Tibial nerve (tissue), 4 donors: ENCODE measurements around the gene CDH22. TPM values are rescaled to one million over a fixed set of nuclear protein-coding genes. Genes with fewer than 3 reads are reported as not detected.

Experiments used
- DNase-seq, 2 donors: peaks; one replicate each; pipeline ENCODE4 v3.0.0-alpha.2; 2019; ENCODE audit warnings: low spot score in 2 of 2
- H3K27ac ChIP-seq, 4 donors: fragments of 200-600 bp; sonication (generic) in 3 of 4; one replicate each; pipeline ENCODE4 v1.5.1; 2017 to 2019; ENCODE audit warnings: mild to moderate bottlenecking in 1 of 4
- H3K27me3 ChIP-seq, 2 donors: fragments of 200-600 bp; sonication (generic) in 1 of 2; one replicate each; pipeline versions ENCODE4 v1.5.1 to v1.6.0; 2017 to 2019
- H3K36me3 ChIP-seq, 3 donors: fragments of 200-600 bp; sonication (generic); one replicate each; pipeline ENCODE4 v1.5.1; 2018 to 2019
- H3K4me1 ChIP-seq, 4 donors: fragments of 200-600 bp; sonication (generic) in 3 of 4; one replicate each; pipeline ENCODE4 v1.5.1; 2017 to 2019
- H3K4me3 ChIP-seq, 4 donors: fragments of 200-600 bp; sonication (generic) in 3 of 4; one replicate each; pipeline ENCODE4 v1.5.1; 2017 to 2019; ENCODE audit warnings: mild to moderate bottlenecking in 1 of 4, moderate library complexity in 1 of 4
- H3K9me3 ChIP-seq, 4 donors: fragments of 200-600 bp; sonication (generic) in 3 of 4; one replicate each; pipeline ENCODE4 v1.5.1; 2017 to 2019
- CTCF ChIP-seq, 5 experiments: fragments of 200-600 bp in 3 of 5; fragments of 450-650 bp in 2 of 5; sonication (generic) in 3 of 5; IDR thresholded peaks; one replicate each; pipeline ENCODE4 v1.5.1; 2016 to 2019; ENCODE audit warnings: antibody characterized with exemption in 5 of 5, mild to moderate bottlenecking in 3 of 5, moderate library complexity in 2 of 5
- EP300 ChIP-seq, 2 donors: sonication (generic); formaldehyde crosslinking; IDR thresholded peaks; one replicate each; pipeline ENCODE4 v1.6.1; 2017; ENCODE audit warnings: antibody characterized with exemption in 2 of 2, mild to moderate bottlenecking in 1 of 2
- POLR2A ChIP-seq, 2 donors: fragments of 450-650 bp; IDR thresholded peaks; one replicate each; pipeline ENCODE4 v1.6.1; 2017; ENCODE audit warnings: antibody characterized with exemption in 2 of 2, mild to moderate bottlenecking in 2 of 2, moderate library complexity in 2 of 2
- WGBS, 2 donors: methylation state at CpG; one replicate each; pipeline ENCODE4 v1.1.5; 2018; 5-methylcytosine and 5-hydroxymethylcytosine counted together
- total RNA-seq, 4 donors: library from RNA; depleted of rRNA; stranded (reverse); fragments of >200 nt; gene quantifications; one replicate each; pipeline ENCODE4 v1.1.0, GENCODE V29; 2016

Gene CDH22
- total RNA-seq, 4 donors from 2014 or later: 0.20 to 1.0 (median 0.60) TPM; not detected in 1

- WGBS, 2 donors: 73 to 79% methylated on average over 3 of the region's 3 CpGs
- H3K36me3 ChIP-seq: no peaks in the 10 kb centered on the region
- no peaks in the 10 kb centered on the region for H3K4me1 ChIP-seq
- TF ChIP-seq CTCF (IDR thresholded peaks at IDR 0.05) (no peak), EP300 (IDR thresholded peaks at IDR 0.05) (no peak), POLR2A (IDR thresholded peaks at IDR 0.05) (no peak)
- no peaks in the 10 kb centered on the region for H3K9me3 ChIP-seq
- H3K27ac ChIP-seq: no peak overlapping the region
- H3K27me3 ChIP-seq: peaks cover 0 to 40% of the 10 kb centered on the region in 2 donors
- no peak for DNase-seq
- no peak overlapping the region for H3K4me3 ChIP-seq
Measured at GRCh38 chr20:46285740-46286139, 22.6 kb downstream of the CDH22 start.

GRCh38 chr20:46285072-46285471 is 23.2 kb downstream of the CDH22 start:
- H3K27me3 ChIP-seq: peaks cover 0 to 40% of the 10 kb centered on the region in 2 donors
- H3K36me3 ChIP-seq: no peaks in the 10 kb centered on the region
- H3K27ac ChIP-seq: no peak overlapping the region
- no peaks in the 10 kb centered on the region for H3K9me3 ChIP-seq
- no peaks in the 10 kb centered on the region for H3K4me1 ChIP-seq
- no peak for DNase-seq
- TF ChIP-seq EP300 (IDR thresholded peaks at IDR 0.05): no peak
- TF ChIP-seq POLR2A (IDR thresholded peaks at IDR 0.05): no peak
- TF ChIP-seq CTCF (IDR thresholded peaks at IDR 0.05): no peak
- no peak overlapping the region for H3K4me3 ChIP-seq
- WGBS, 2 donors: 58 to 64% methylated on average over 8 of the region's 8 CpGs

- Histone ChIP-seq H3K27ac (no peak overlapping the region), H3K4me3 (no peak overlapping the region), H3K27me3 (peaks cover 0 to 44% of the 10 kb centered on the region in 2 donors), H3K36me3 (no peaks in the 10 kb centered on the region), H3K4me1 (no peaks in the 10 kb centered on the region), H3K9me3 (no peaks in the 10 kb centered on the region)
- TF ChIP-seq POLR2A (IDR thresholded peaks at IDR 0.05) (no peak), CTCF (IDR thresholded peaks at IDR 0.05) (no peak), EP300 (IDR thresholded peaks at IDR 0.05) (no peak)
- no peak for DNase-seq
- WGBS, 2 donors: 46 to 49% methylated on average over 6 to 7 of the region's 7 CpGs
Measured at GRCh38 chr20:46284040-46284427, 24.3 kb downstream of the CDH22 start.

GRCh38 chr20:46283426-46284039 is 24.8 kb downstream of the CDH22 start:
- Histone ChIP-seq H3K27me3 (peaks cover 0 to 49% of the 10 kb centered on the region in 2 donors), H3K4me3 (no peak overlapping the region), H3K4me1 (no peaks in the 10 kb centered on the region), H3K36me3 (no peaks in the 10 kb centered on the region), H3K9me3 (no peaks in the 10 kb centered on the region), H3K27ac (no peak overlapping the region)
- TF ChIP-seq EP300 (IDR thresholded peaks at IDR 0.05): no peak
- TF ChIP-seq POLR2A (IDR thresholded peaks at IDR 0.05): no peak
- TF ChIP-seq CTCF (IDR thresholded peaks at IDR 0.05): no peak
- WGBS, 2 donors: 66 to 67% methylated on average over 12 of the region's 12 CpGs
- DNase-seq: no peak

GRCh38 chr20:46282669-46283068 is 25.6 kb downstream of the CDH22 start:
- peaks cover 0 to 56% of the 10 kb centered on the region in 2 donors for H3K27me3 ChIP-seq
- WGBS, 2 donors: 33 to 40% methylated on average over 11 of the region's 11 CpGs
- TF ChIP-seq CTCF (IDR thresholded peaks at IDR 0.05) (no peak), EP300 (IDR thresholded peaks at IDR 0.05) (no peak), POLR2A (IDR thresholded peaks at IDR 0.05) (no peak)
- H3K36me3 ChIP-seq: no peaks in the 10 kb centered on the region
- H3K27ac ChIP-seq: no peak overlapping the region
- no peak for DNase-seq
- no peaks in the 10 kb centered on the region for H3K4me1 ChIP-seq
- no peak overlapping the region for H3K4me3 ChIP-seq
- no peaks in the 10 kb centered on the region for H3K9me3 ChIP-seq
